Caki2 (cell line): ENCODE data around the gene PDSS2. TPM values are rescaled to one million over a fixed set of nuclear protein-coding genes. Genes with fewer than 3 reads are reported as not detected.
"Not testable (repeated sequence)": the region's sequence is repeated elsewhere in the genome, so short reads cannot be mapped to it uniquely, and the experiment has no call there.

Experiments used
- DNase-seq: peaks from one replicate; pipeline ENCODE4 v3.0.0-alpha.2; 2015; ENCODE audit warnings: low read depth
- in situ Hi-C: cut with HindIII; loops from 2 replicates; pipeline ENCODE4 v1.10.0; 2016; ENCODE audit warnings: low sequenced_read_pairs, low pct_unique_long_range_greater_than_20kb, mixed read lengths
- total RNA-seq: library from RNA; depleted of rRNA; stranded (reverse); fragments of >200 nt; shearing (Covaris generic); gene quantifications from 2 replicates; pipeline ENCODE4 v1.2.3, GENCODE V29; 2014; ENCODE audit warnings: low replicate concordance

Gene PDSS2
- total RNA-seq, 1 experiment from 2014 or later: 21.1 TPM

DNA sequence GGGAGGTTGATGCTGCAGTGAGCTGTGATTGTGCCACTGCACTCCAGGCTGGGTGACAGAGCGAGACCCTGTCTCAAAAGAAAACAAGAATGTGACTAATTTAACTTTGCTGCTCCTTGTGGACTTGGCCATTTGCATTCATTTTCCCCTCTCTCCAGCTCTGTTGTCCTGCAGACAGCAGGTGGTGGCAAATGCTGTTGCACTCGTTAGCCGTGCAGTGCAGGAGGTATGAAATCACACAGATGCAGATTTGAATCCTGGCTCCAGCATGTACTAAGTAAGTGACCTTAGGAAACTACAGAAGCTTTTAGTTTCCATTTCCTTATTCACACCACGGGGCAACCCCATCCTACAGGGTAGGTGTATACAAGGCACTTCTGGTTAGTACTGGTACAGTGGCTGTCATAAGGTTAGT is 334.4 kb downstream of the PDSS2 start:
- DNase-seq: no peak
- in situ Hi-C loops: no loop called here

DNA sequence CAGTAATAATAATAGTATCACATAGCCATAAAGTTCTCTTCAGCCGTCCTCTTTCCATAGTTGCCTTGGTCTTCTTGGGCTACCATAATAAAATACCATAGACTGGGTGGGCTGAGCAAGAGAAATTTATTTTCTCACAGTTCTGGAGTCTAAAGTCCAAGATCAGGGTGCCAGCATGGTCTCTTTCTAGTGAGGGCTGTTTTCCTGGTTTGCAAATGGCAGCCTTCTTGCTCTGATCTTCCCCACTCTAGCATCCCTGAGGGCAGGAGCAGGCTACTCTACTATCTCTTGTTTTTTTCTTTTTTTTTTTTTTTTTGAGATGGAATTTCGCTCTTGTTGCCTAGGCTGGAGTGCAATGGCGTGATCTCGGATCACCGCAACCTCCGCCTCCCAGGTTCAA is 335.9 kb downstream of the PDSS2 start:
- no peak for DNase-seq
- in situ Hi-C loops: no loop called here

DNA sequence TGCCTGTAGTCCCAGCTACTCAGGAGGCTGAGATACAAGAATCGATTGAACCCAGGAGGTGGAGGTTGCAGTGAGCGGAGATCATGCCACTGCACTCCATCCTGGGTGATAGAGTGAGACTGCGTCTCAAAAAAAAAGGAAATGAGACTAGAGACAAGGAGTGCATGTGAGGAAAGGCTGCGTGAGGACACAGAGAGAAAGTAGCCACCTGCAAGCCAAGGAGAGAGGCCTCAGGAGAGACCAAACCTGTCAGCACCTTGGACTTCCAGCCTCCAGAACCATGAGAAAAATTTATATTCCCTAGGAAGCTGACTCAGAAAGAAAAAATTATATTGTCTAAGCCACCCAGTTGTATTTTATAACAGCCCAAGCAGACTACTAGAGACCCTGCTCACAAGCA is 336.6 kb downstream of the PDSS2 start:
- in situ Hi-C loops: no loop called here
- no peak for DNase-seq

DNA sequence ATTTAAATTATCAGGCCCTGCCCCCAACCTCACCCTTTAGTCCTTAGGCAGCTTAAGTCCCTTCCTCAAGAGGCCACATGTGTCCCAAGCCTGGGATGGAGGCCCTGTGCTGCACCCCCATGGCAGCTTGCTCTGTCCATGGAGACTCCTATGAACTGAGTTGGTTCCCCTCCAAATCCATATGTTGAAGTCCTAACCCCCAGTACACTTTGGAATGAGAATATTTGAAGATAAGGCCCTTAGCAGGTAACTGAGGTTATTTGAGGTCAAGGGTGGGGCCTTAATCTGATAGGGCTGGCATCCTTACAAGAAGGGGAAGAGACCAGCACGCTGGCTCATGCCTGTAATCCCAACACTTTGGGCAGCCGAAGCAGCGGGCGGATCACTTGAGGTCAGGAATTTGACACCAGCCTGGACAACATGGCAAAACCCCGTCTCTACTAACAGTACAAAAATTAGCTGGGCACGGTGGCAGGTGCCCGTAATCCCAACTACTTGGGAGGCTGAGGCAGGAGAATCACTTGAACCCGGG is 337.3 kb downstream of the PDSS2 start:
- DNase-seq: no peak
- in situ Hi-C loops: no loop called here

- in situ Hi-C loops: no loop called here
- DNase-seq: no peak
Observed at GRCh38 chr6:107121266-107121665, 338.1 kb downstream of the PDSS2 start.

DNA sequence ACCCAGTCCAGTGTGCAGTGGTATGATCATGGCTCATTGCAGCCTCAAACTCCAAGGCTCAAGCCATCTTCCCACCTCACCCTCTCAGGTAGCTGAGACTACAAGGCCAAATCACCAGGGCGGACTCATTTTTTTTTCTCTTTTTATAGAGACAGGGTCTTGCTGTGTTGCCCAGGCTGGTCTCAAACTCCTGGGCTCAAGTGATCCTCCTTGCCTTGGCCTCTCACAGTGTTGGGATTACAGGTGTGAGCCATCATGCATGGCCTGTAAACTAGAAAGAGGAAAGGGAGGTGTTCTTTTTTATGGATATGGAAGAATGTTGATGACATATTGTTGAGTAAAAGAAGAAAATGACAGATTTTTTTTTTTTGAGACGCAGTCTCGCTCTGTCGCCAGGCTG is 339.0 kb downstream of the PDSS2 start:
- in situ Hi-C loops: no loop called here
- DNase-seq: no peak

GRCh38 chr6:107118976-107119375 is 340.4 kb downstream of the PDSS2 start:
- no peak for DNase-seq
- in situ Hi-C loops: no loop called here

- in situ Hi-C loops, DNase-seq: not testable (repeated sequence)
Observed at GRCh38 chr6:107118540-107118939, 340.8 kb downstream of the PDSS2 start.

- DNase-seq: no peak
- in situ Hi-C loops: no loop called here
Observed at GRCh38 chr6:107116931-107117330, 342.4 kb downstream of the PDSS2 start.

DNA sequence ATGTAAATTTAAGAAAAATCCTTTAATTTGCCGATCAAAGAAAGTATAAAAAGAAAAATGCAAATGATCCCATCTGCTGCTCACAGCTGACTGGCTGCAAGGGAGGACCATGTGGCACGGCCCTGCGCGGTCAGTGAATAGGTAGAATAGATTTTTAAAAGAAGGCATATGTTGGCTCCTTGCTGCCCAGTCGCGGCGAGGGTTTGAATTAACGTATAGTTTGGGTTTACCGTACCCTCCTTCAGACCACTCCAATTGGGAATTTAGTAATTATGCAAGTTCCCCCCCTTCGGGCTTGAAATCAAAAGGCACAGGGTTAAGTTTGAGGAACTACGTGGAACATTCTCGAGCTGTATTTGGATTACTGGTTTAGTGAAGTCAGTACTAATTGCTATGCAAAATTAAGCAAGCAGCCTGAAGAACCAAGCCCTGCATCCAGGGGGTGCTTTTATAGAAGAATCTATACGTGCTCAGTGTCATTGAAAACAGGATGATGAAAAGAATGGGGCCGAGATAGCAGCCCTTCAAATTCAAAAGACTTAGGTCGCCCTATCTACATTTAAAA is 343.0 kb downstream of the PDSS2 start:
- in situ Hi-C loops: no loop called here
- peak; percentile 27 for DNase-seq

- peak; percentile 72 for DNase-seq
- in situ Hi-C loops: no loop called here
Observed at GRCh38 chr6:107115695-107116327, 343.6 kb downstream of the PDSS2 start.

GRCh38 chr6:107114926-107115694 is 344.3 kb downstream of the PDSS2 start, which contains the start of gene BEND3:
BEND3 (minus strand) TSS chr6:107115515; CDS start chr6:107099285, 16,230 bp downstream.
- no peak for DNase-seq
- in situ Hi-C loops: no loop called here

DNA sequence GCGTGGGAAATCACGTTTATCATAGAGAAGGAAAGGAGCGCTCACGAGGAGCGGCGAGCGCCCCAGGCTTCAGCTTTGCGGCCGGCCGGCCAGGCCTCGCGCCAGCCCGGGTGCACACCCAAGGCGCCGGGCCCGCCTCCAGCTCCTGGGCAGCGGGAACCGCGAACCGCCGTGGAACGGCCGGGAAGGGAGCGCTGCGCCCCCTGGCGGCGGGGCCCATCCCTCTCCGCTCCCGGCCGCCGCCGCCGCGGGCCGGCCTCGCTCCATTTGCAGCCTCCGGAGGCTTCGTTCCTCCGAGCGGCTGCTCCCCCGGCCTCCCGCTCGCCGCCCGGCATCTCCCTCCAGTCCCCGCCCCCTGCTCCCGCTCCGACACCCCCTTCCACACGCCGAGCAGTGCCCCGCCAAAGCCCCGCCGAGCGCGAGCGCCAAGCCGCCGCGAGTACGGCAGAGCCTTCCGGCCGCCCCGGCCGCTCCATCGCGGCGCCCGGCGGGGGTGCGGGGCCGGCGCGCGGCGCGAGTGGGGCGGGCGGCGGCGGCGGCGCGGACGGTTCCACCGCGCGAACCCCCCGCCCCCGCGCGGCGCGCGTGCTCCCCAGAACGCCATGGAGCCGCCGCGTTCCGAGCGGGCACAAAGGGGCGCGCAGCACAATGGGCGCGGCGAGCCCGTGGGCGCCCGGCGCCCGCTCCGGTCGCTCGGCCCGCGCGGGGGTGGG is 345.0 kb downstream of the PDSS2 start:
- DNase-seq: peak; percentile 91
- in situ Hi-C loops: no loop called here

GRCh38 chr6:107110200-107110599 is 349.2 kb downstream of the PDSS2 start:
- DNase-seq: no peak
- in situ Hi-C loops: no loop called here

DNA sequence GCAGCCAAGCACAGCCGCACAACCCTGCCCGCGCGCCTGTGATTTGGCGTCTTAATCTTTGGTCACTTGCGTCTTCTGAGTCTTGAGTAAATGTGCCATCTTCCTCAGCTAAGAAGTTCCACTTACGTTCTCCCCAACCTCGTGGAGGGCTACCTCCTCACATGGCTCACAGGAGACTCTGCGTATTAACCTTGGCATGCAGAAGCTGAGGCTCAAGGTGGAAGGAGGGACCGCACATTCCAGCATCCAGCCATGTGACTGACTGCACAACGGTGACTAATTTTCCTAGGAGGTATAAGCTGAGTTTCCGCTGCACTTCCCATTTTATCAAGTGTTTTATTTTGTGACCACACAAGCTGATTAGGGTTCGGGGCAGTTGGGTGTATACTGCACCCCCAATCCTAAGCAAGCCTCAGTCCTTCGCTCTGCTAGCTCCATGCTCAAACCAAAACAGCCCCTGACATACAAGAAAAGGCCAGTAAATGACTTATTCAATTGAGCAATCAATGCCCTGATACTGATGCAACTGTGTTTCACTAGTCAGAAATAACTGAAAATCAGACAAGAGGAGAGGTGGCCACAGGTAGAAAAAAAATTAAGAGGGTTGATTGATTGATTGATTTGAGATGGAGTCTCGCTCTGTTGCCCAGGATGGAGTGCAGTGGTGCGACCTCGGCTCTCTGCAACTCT is 351.0 kb downstream of the PDSS2 start:
- DNase-seq: peak; percentile 81
- in situ Hi-C loops: no loop called here

- in situ Hi-C loops: no loop called here
- DNase-seq: no peak
Observed at GRCh38 chr6:107107791-107108190, 351.6 kb downstream of the PDSS2 start.

DNA sequence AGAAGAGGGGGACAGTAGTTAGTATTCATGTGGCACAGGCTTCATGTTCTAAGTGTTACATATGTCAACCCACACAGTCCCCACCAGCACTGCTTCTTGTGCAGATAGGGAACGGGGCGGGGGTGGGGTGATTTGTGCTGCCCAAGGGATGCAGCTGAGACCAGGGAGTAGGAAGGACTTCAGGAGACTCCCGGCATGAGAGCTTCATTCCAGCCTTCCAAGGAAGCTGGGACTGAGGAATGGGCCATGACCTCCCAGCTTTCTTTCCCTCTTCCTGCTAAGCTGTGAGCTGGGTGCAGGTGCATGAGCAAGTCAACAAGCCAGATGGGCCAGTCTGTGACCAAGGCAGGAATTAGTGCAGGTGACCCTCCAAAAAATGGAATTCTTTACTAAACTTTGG is 353.2 kb downstream of the PDSS2 start:
- DNase-seq: no peak
- in situ Hi-C loops: no loop called here

- in situ Hi-C loops: no loop called here
- DNase-seq: no peak
Observed at GRCh38 chr6:107105511-107106116, 353.8 kb downstream of the PDSS2 start.
